SJSA1 (cell line): ENCODE data around the gene KDM2B. TPM values are rescaled to one million over a fixed set of nuclear protein-coding genes. Genes with fewer than 3 reads are reported as not detected.

Experiments
- DNase-seq, 2 experiments: peaks; one replicate each; pipeline ENCODE4 v3.0.0-alpha.2; 2015 to 2020; ENCODE audit warnings: low spot score in 2 of 2, low read depth in 1 of 2
- H3K27ac ChIP-seq: fragments of 250-450 bp; sonication (Bioruptor Pico); 2 replicates; pipeline ENCODE4 v1.5.1; 2020; ENCODE audit warnings: mild to moderate bottlenecking, moderate library complexity
- H3K27me3 ChIP-seq: fragments of 250-450 bp; sonication (Bioruptor Pico); replicated peaks from 2 replicates; pipeline ENCODE4 v1.5.1; 2020; ENCODE audit warnings: mild to moderate bottlenecking, moderate library complexity
- H3K36me3 ChIP-seq: fragments of 250-450 bp; sonication (Bioruptor Pico); 2 replicates; pipeline ENCODE4 v1.5.1; 2020; ENCODE audit warnings: mild to moderate bottlenecking
- H3K4me1 ChIP-seq: fragments of 250-450 bp; sonication (Bioruptor Pico); replicated peaks from 2 replicates; pipeline ENCODE4 v1.6.1; 2021; ENCODE audit warnings: mild to moderate bottlenecking
- H3K4me3 ChIP-seq: fragments of 250-450 bp; sonication (Bioruptor Pico); 2 replicates; pipeline ENCODE4 v1.5.1; 2020; ENCODE audit warnings: mild to moderate bottlenecking
- H3K9me3 ChIP-seq: fragments of 250-450 bp; sonication (Bioruptor Pico); replicated peaks from 2 replicates; pipeline ENCODE4 v1.5.1; 2020; ENCODE audit warnings: mild to moderate bottlenecking
- total RNA-seq: library from RNA; depleted of rRNA; stranded (reverse); fragments of >200 nt; shearing (Covaris generic); gene quantifications from 2 replicates; pipeline ENCODE4 v1.2.3, GENCODE V29; 2014

The KDM2B gene
- total RNA-seq, 1 experiment from 2014 or later: 22.0 TPM

DNA sequence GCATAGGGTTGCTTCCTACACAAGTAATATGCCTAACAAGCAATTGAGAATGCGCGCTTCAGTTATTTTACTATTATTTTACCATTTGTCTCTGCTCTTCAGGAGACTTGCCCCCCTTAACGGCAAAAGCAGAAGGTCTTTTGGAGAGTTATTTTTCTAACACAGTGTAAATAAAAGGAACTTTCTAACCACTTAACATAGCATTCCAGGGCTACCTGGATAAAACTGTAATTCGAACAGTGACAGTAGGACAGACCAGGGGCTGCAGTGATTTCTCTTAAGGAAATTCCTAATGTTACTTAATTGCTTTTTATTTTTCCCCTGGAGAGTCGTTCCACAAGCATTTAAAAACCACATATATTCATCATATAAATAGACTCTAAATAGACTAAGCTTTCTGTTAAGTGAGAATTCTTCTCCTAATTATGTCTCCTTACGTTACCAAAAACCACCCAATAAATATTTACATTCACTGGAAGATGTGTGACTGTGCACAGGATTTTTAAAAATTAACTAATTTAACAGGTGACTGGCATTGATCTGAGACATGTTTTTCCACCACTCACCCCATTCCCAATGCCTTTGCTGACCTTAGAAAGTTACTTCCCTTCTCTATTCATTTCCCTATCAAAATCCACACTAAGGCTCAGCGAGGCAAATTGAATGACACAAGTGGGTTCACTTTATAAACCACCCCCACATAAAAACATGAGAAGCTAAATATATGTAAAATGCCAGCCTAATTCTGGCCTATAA is 108.5 kb downstream of the KDM2B start:
- H3K9me3 ChIP-seq: no peaks in the 10 kb centered on the region
- H3K4me3 ChIP-seq: no peak overlapping the region
- no peaks in the 10 kb centered on the region for H3K36me3 ChIP-seq
- no peak for DNase-seq
- no peak overlapping the region for H3K27ac ChIP-seq
- no peaks in the 10 kb centered on the region for H3K27me3 ChIP-seq
- H3K4me1 ChIP-seq: peaks cover 6% of the 10 kb centered on the region

DNA sequence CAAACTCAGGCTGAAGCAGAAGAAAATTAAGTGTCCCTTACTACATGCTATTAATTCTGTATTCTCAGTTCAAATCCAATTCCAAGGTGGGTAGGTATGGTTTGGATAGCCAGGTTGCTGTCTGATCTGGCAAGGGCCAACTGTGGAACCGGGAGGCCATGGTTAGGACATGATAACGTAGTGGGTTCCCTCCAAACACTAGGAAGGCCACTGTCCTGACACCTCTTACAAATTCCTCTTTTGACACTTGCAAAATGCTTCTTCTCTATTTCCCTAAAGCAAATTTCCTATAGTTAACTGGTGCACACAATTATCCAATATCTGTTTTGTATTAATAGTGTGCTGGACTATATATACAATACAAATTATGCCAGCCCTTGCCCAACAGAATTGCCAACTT is 110.1 kb downstream of the KDM2B start:
- Histone ChIP-seq H3K27me3 (no peaks in the 10 kb centered on the region), H3K36me3 (peaks cover 3% of the 10 kb centered on the region; the same call in 1 of the 2 replicates), H3K4me1 (peaks cover 12% of the 10 kb centered on the region), H3K4me3 (no peak overlapping the region), H3K9me3 (no peaks in the 10 kb centered on the region), H3K27ac (no peak overlapping the region)
- DNase-seq: no peak

DNA sequence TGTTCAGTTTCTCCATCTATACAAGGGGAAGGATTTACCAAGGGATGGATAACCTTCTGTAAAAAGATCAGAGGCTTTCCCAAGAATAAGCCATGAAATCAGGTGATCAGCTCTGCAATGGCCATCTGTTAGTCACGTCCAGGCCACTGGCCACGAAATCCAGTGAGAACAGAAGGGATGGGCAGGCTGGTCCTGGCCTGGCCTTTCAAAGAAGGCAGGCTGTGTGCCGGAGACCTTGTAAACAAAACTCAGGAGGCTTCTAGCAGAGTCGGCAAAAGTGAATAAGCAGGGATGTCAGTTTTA is 112.4 kb downstream of the KDM2B start:
- no peak overlapping the region for H3K27ac ChIP-seq
- no peak for DNase-seq

DNA sequence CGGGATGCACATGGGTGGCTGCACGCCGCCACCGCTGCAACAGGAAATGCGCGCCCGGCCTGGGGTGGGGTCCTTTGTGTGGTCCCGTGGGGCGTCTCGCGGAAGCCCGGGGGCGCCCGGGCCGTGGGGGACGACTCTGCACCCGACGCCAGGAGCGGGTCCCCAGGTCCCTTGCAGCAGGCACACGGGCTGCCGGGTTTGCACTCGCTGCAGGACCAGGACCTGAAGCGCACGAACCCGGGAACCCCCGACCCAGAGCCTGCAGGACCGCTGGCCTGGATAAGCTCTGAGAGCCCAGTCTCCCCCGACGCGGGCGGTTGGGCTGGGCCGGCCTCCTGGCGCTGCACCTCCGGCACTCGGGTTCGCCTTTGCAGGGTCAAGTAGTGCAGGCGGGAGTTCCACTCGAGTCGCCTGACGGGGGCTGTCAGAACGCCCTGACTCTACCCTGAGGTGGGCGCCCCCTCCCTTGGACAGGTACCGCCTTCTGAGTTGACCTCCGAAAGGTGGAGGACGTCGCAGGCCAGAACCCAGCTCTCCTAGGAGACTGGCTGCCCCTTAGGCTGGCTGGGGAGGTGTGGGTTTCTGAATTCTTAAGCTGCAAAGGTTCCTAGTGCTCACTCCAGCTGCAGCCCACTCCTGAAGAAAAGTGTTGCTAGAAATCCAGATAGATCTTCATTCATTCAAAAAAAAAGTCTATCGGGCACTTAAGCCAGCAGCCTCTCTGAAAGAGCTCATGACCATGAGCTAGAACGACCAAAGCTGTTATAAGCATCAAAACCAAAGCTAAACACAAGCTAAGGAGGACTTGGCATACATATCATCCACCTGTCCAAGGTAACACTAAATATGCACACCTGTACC is 113.0 kb downstream of the KDM2B start:
- H3K36me3 ChIP-seq: peaks cover 10% of the 10 kb centered on the region
- peaks cover 15% of the 10 kb centered on the region for H3K4me1 ChIP-seq
- no peaks in the 10 kb centered on the region for H3K27me3 ChIP-seq
- no peak for DNase-seq
- peak overlapping the region; percentile 93 for H3K4me3 ChIP-seq
- no peaks in the 10 kb centered on the region for H3K9me3 ChIP-seq
- H3K27ac ChIP-seq: no peak overlapping the region

More for the DNA sequence above, 112.4 kb downstream of the KDM2B start:
- peaks cover 15% of the 10 kb centered on the region for H3K4me1 ChIP-seq
- no peaks in the 10 kb centered on the region for H3K27me3 ChIP-seq
- H3K9me3 ChIP-seq: no peaks in the 10 kb centered on the region
- no peak overlapping the region for H3K4me3 ChIP-seq
- H3K36me3 ChIP-seq: peaks cover 10% of the 10 kb centered on the region

DNA sequence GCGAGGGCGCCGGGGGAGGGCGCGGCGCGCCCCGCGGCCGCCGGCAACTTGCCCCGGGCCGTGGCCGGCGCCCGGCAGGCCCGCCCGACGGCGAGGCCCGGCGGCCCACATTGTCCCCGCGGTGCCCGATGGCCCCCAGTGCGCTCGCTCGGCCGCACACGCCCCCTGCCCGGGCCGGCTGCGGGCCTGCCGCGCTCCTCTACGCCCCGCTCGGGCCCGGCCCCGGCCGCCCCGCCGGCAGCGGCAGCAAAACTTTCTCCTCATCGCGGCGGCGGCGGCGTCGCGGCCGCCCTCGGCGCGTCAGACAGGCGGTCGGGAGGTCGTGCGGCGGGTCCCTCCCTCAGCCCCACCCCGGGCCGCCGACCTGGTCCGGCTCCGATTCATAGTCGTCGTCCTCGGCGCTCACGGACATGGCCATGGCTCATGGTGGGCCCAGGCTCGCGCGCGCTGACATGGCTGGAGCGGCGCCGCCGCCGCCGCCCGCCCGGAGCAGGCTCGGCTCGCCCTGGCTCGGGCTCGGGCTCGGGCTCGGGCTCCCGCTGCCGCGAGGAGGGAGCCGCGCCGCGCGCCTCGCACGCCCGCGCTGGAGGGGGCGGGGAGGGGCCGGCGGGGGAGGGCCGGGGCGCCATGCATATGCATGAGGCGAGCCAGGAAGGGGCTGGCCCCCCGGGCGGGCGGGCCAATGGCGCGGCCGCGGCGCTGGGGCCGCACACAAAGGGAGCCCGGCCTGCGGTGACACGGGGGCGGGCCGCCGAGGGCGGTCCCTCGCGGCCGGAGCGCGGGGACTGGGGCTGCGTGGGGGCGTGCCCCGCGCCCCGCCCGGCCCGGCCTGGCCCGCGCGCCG is 113.8 kb downstream of the KDM2B start:
- peaks cover 15% of the 10 kb centered on the region for H3K4me1 ChIP-seq
- peak; percentile 68 to 89 for DNase-seq
- peaks cover 10% of the 10 kb centered on the region for H3K36me3 ChIP-seq
- H3K9me3 ChIP-seq: no peaks in the 10 kb centered on the region
- peak overlapping the region; percentile 93 for H3K4me3 ChIP-seq
- H3K27me3 ChIP-seq: no peaks in the 10 kb centered on the region
- H3K27ac ChIP-seq: no peak overlapping the region

DNA sequence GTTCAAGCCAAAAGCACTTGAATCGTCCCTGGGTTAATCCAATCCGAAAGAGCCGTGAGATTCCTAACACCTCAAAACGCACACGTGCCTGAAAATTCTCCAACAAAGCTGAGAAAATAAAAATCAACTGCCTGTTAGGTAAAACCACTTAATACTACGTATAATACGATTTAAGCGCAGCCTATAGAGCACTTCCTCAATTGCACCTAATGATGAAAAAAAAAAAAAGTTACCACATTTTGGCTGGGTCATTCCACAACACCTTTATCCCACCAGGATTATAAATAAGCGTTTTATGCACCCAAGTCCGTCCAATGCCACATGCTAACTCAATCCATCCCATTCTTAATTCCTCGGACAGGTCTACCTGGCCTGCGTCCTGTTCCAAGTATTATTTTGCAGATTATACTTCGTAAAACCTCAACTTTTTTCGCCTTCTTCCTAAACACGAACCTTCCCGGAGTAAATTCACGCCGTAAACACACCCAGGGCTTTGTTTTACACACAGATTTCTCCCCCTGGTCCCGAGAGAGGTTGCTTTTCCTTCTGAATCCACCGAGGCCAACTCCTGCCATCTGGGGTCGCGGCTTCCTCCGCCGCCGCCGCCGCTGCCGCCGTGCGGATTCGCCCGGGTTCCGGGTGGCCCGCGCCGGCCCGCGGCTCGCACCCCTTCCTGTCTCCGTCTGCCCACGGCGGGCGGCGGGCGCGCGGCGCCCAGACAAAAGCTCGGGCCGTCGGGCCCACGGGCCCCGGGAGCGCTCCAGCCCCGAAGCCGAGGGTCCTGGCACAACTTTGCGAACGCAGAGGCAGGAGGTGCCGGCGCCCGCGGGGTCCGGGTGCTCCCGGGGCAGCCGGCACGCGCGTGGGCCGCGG is 114.7 kb downstream of the KDM2B start:
- H3K27ac ChIP-seq: no peak overlapping the region

DNA sequence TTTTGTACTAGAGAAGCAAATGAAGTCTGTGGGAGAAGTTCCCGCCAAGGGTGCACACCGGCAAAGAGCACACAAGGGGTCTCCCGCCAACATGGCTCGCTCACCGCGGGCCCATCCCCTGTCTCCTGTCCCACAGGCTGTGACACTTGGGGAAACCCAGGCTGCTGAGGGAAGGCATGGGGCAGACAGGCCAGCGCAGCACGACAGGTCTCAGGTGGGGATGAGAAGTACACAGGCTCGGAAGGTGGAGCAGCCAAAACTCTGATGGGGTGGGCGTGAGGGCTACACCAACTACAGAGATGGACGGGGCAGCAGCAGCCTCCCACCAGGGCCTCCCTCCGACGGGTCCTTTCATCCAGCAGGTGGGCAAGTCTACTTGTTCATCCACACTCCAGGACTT is 116.5 kb downstream of the KDM2B start:
- Histone ChIP-seq H3K27ac (no peak overlapping the region), H3K4me3 (no peak overlapping the region), H3K9me3 (no peaks in the 10 kb centered on the region), H3K27me3 (no peaks in the 10 kb centered on the region), H3K4me1 (peaks cover 15% of the 10 kb centered on the region), H3K36me3 (peaks cover 10% of the 10 kb centered on the region)
- DNase-seq: no peak

More for the DNA sequence above, 114.7 kb downstream of the KDM2B start:
- Histone ChIP-seq H3K4me1 (peaks cover 15% of the 10 kb centered on the region), H3K9me3 (no peaks in the 10 kb centered on the region), H3K27me3 (no peaks in the 10 kb centered on the region), H3K4me3 (peak overlapping the region; percentile 93), H3K36me3 (peaks cover 10% of the 10 kb centered on the region)
- DNase-seq: peak in 1 of 2 experiments; percentile 24

DNA sequence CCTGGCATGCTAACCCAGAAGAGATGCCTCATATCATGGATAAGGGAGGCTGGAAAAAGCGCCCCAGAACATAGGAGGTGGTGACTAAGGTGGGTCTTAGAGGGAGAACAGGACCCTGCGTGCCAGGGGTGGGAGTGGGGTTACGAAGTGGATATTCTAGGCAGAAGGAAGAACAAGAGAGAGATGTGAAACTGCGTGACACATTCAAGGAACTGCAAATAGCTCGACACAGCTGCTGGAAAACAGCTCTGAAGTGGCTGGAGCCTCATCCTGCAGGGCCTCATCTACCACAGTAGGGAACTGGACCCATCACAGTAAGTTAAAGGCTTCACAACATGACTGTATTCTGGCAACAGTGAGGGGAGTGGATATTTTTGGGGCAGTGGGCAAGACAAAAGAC is 119.8 kb downstream of the KDM2B start:
- Histone ChIP-seq H3K9me3 (no peaks in the 10 kb centered on the region), H3K27ac (no peak overlapping the region)
- no peak for DNase-seq

DNA sequence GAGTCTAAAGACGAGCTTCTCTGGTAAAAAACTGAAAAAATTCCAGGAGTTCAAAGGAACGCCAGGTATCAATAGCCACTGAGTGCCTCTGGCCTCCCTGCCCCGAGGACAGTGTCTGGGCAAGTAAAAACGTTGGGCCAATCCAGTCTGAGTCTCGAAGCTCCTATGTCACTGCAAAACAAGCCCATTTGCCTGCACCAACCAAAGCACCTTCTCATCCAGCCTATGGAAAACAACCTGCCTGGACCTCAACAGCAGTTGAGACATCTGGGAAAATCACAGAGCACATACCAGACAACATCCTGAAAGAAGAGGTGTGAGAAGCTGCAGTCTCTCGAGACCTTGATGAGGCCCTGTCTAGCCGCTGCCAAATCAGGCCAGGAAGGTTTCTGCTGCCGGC is 124.3 kb downstream of the KDM2B start:
- Histone ChIP-seq H3K27me3 (no peaks in the 10 kb centered on the region), H3K36me3 (peaks cover 7% of the 10 kb centered on the region; the same call in 1 of the 2 replicates), H3K9me3 (no peaks in the 10 kb centered on the region), H3K27ac (no peak overlapping the region), H3K4me3 (no peak overlapping the region), H3K4me1 (no peaks in the 10 kb centered on the region)
- no peak for DNase-seq

More for the DNA sequence above, 119.8 kb downstream of the KDM2B start:
- H3K27me3 ChIP-seq: no peaks in the 10 kb centered on the region
- no peak overlapping the region for H3K4me3 ChIP-seq
- H3K4me1 ChIP-seq: peaks cover 6% of the 10 kb centered on the region
- H3K36me3 ChIP-seq: peaks cover 6% of the 10 kb centered on the region

DNA sequence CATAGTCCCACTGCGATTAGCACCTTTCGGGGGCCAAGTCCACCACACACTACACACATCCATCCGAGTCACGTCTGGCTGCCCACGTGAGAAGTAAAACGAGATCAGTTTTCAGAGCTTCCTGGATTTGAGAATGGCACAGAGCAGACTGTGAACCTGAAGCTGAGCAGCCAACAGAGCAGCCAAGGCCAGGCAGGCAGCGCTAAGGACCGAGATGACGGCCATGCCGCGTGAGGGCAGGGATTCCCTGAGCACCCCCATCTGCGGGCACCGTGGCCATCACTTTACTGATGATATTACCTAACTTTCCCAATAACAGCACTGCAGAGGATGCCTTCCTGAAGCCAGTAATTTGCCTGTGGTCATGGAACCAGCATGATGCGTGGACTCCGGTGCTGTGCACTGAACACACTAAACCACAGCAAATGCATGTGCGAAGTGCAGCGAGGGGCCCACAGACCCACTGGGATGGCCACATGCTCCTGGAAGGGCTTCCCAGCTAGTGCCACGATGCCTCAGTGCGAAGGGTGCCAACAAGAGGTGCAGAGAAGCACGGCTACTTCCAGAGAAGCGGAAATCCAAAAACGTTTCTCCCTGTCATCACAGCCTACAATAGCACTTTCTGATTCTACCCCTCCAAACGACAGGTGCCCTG is 124.9 kb downstream of the KDM2B start:
- Histone ChIP-seq H3K36me3 (peaks cover 7% of the 10 kb centered on the region; the same call in 1 of the 2 replicates), H3K4me1 (no peaks in the 10 kb centered on the region), H3K4me3 (no peak overlapping the region), H3K27ac (no peak overlapping the region), H3K27me3 (no peaks in the 10 kb centered on the region), H3K9me3 (no peaks in the 10 kb centered on the region)
- DNase-seq: no peak

DNA sequence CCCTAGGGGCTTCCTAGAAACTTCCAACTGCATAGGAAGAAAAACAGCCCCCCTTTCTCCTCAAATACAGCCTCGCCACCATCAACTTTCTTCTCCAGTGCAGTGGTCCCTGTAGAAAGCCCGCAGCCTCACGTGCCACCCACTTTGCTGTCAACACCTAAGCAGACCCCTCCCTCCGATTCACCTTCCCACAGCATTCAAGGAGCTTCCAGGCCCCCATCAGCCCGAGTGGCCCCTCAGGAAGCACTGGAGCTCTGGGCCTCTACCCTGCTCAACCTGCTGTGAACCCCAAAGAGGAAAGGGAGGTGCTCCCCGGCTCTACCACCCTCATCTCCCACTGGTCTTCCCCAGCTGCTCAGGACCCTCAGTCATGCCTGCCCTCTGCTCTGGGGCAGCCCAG is 125.9 kb downstream of the KDM2B start:
- no peak for DNase-seq
- Histone ChIP-seq H3K4me1 (no peaks in the 10 kb centered on the region), H3K27me3 (no peaks in the 10 kb centered on the region), H3K27ac (no peak overlapping the region), H3K36me3 (peaks cover 7% of the 10 kb centered on the region; the same call in 1 of the 2 replicates), H3K9me3 (no peaks in the 10 kb centered on the region), H3K4me3 (no peak overlapping the region)

DNA sequence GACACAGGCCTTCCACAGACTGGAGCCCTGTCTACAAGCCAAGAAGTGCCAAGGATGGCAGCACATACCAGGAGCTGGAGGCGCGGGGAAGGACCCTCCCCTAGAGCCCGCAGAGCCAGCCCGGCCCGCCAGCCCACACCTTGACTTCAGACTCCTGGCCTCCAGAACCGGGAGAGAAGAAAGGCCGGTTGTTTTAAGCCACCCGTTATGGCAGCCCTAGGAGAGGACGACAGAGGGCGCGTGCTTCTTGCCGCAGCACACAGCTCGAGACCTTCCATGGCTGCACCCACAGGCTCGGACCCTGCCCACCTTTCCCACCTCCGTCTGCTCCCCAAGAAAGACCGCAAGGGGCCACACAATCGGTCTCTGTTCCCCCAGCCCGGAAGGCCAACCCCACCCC is 127.2 kb downstream of the KDM2B start:
- Histone ChIP-seq H3K27me3 (no peaks in the 10 kb centered on the region), H3K9me3 (no peaks in the 10 kb centered on the region), H3K36me3 (peaks cover 9% of the 10 kb centered on the region), H3K4me3 (no peak overlapping the region), H3K27ac (no peak overlapping the region), H3K4me1 (no peaks in the 10 kb centered on the region)
- no peak for DNase-seq
